Caco-2 (cell line): Measurements from ENCODE around the gene MLYCD. TPM values are rescaled to one million over a fixed set of nuclear protein-coding genes. Genes with fewer than 3 reads are reported as not detected.

Experiments used
- BruUV-seq: library from RNA; stranded (reverse); fragments of 400-500 nt; replicated peaks from 2 replicates; lab custom pipeline; 2021; lab: Mats Ljungman, UMichigan
- CTCF ChIA-PET: fragments of 300-600 bp; sonication (Branson Sonifier 250); formaldehyde crosslinking; loops from one replicate; lab custom pipeline; 2022; ENCODE audit warnings: antibody characterized with exemption; lab: Charles Lee
- POLR2A ChIA-PET: fragments of 300-600 bp; sonication (Branson Sonifier 250); formaldehyde crosslinking; loops from one replicate; lab custom pipeline; 2022; ENCODE audit warnings: antibody characterized with exemption; lab: Charles Lee
- DNase-seq, 2 experiments: peaks; one replicate each; pipeline versions ENCODE4 v3.0.0 to v3.0.0-alpha.2; 2020 to 2022
- H3K27me3 ChIP-seq: replicated peaks from 2 replicates; pipeline ENCODE4 v1.6.0; 2011; ENCODE audit warnings: low read length; ENCODE audit not compliant: control insufficient read depth, insufficient read depth
- H3K36me3 ChIP-seq: 2 replicates; pipeline ENCODE4 v1.5.1; 2011; ENCODE audit warnings: low read length; ENCODE audit not compliant: control insufficient read depth, insufficient read depth
- H3K4me1 ChIP-seq: fragments of 250-450 bp; sonication (Bioruptor Pico); 2 replicates; pipeline ENCODE4 v1.5.1; 2020; ENCODE audit warnings: mild to moderate bottlenecking
- H3K4me3 ChIP-seq: 2 replicates; pipeline ENCODE4 v1.5.1; 2011; ENCODE audit warnings: low read depth, mild to moderate bottlenecking, control low read depth, low read length
- H3K9me3 ChIP-seq: fragments of 250-450 bp; sonication (Bioruptor Pico); 2 replicates; pipeline ENCODE4 v1.5.1; 2020; ENCODE audit warnings: mild to moderate bottlenecking, moderate library complexity
- H3K27ac Mint-ChIP-seq: one replicate; pipeline ENCODE4 v1.8.0; 2022; ENCODE audit warnings: mixed read lengths; ENCODE audit not compliant: unreplicated experiment
- H3K27me3 Mint-ChIP-seq: one replicate; pipeline ENCODE4 v1.8.0; 2022; ENCODE audit warnings: mixed read lengths; ENCODE audit not compliant: insufficient read depth, unreplicated experiment
- H3K36me3 Mint-ChIP-seq: one replicate; pipeline ENCODE4 v1.8.0; 2022; ENCODE audit warnings: mild to moderate bottlenecking, mixed read lengths; ENCODE audit not compliant: insufficient read depth, unreplicated experiment
- H3K4me1 Mint-ChIP-seq: one replicate; pipeline ENCODE4 v1.8.0; 2022; ENCODE audit warnings: low read depth, mixed read lengths; ENCODE audit not compliant: unreplicated experiment
- H3K4me3 Mint-ChIP-seq: one replicate; pipeline ENCODE4 v1.8.0; 2022; ENCODE audit warnings: mild to moderate bottlenecking, moderate library complexity, mixed read lengths; ENCODE audit not compliant: unreplicated experiment
- H3K9me3 Mint-ChIP-seq: one replicate; pipeline ENCODE4 v1.8.0; 2022; ENCODE audit warnings: mixed read lengths; ENCODE audit not compliant: unreplicated experiment
- CTCF ChIP-seq, 2 experiments: fragments of 200-600 bp in 1 of 2; IDR thresholded peaks; 1 replicate in 1 of 2; 2 replicates in 1 of 2; pipeline versions ENCODE4 v1.5.1 to v1.8.0; 2011 to 2022; ENCODE audit warnings: antibody characterized with exemption in 1 of 2, control low read depth in 1 of 2, inconsistent platforms in 1 of 2, low read depth in 1 of 2, low read length in 1 of 2, mild to moderate bottlenecking in 1 of 2, moderate library complexity in 1 of 2; ENCODE audit not compliant: insufficient read depth in 1 of 2, severe bottlenecking in 1 of 2, unreplicated experiment in 1 of 2
- intact Hi-C: fragments of 100-400 bp; cut with micrococcal nuclease; formaldehyde crosslinking; loops from one replicate; pipeline ENCODE4 v1.10.0; 2022; ENCODE audit not compliant: unreplicated experiment
- total RNA-seq: library from RNA; stranded (reverse); gene quantifications from 2 replicates; pipeline ENCODE4 v1.2.3, GENCODE V29; 2022

The MLYCD gene
- total RNA-seq, 1 experiment from 2014 or later, result 8.7 TPM

- intact Hi-C loops, result no loop called here
- no peaks in the 10 kb centered on the region for H3K36me3 Mint-ChIP-seq
- Histone ChIP-seq H3K27me3 (no peaks in the 10 kb centered on the region), H3K36me3 (no peaks in the 10 kb centered on the region), H3K4me1 (0 out of 2 replicates have a peak, but pooled peaks cover 11% of the 10 kb centered on the region), H3K4me3 (no peak overlapping the region), H3K9me3 (0 out of 2 replicates have a peak, but pooled peaks cover 14% of the 10 kb centered on the region)
- H3K9me3 Mint-ChIP-seq, result peaks cover 17% of the 10 kb centered on the region
- no peak overlapping the region for H3K4me3 Mint-ChIP-seq
- BruUV-seq, result no TSS peak
- no peak for TF ChIP-seq CTCF (IDR thresholded peaks at IDR 0.05; ENCODE audit: insufficient read depth in 1 of 2, low read depth in 1 of 2, low read length in 1 of 2, severe bottlenecking in 1 of 2, unreplicated experiment in 1 of 2)
- H3K27ac Mint-ChIP-seq, result no peak overlapping the region
- no peaks in the 10 kb centered on the region for H3K27me3 Mint-ChIP-seq
- peaks cover 12% of the 10 kb centered on the region for H3K4me1 Mint-ChIP-seq
- ChIA-PET CTCF (interaction anchor here (0.6 kb wide), 1 partner anchor 76 kb away, joined by 4 read pairs; no protein-coding TSS in a partner anchor), POLR2A (no interaction called here)
- no peak for DNase-seq
Observed at GRCh38 chr16:83895243-83895642, 3.7 kb upstream of the MLYCD start.

DNA sequence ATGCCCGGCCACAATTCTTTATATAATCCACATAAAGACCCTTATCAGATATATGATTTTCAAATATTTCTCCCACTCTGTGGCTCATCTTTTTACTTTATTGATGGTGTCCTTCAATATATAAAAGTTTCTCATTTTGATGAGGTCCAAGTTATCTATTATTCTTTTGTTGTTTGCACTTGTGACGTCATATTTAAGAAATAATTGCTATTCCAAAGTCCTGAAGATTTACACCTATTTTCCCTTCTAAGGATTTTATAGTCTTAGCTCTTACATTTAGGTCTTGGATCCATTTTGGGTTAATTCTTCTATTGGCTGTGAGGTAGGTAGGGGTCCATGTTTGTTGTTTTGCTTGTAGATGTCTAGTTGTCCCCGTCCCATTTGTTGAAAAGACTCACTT, 3.0 kb upstream of the MLYCD start:
- ChIA-PET CTCF (interaction anchor here (0.6 kb wide), 1 partner anchor 77 kb away, joined by 4 read pairs; no protein-coding TSS in a partner anchor), POLR2A (no interaction called here)
- H3K36me3 Mint-ChIP-seq, result no peaks in the 10 kb centered on the region
- intact Hi-C loops, result no loop called here
- no peak overlapping the region for H3K4me3 Mint-ChIP-seq
- DNase-seq, result no peak
- Histone ChIP-seq H3K4me3 (no peak overlapping the region), H3K36me3 (no peaks in the 10 kb centered on the region), H3K9me3 (0 out of 2 replicates have a peak, but pooled peaks cover 11% of the 10 kb centered on the region), H3K27me3 (no peaks in the 10 kb centered on the region), H3K4me1 (0 out of 2 replicates have a peak, but pooled peaks cover 12% of the 10 kb centered on the region)
- H3K27me3 Mint-ChIP-seq, result no peaks in the 10 kb centered on the region
- no peak overlapping the region for H3K27ac Mint-ChIP-seq
- no peak for TF ChIP-seq CTCF (IDR thresholded peaks at IDR 0.05; ENCODE audit: insufficient read depth in 1 of 2, low read depth in 1 of 2, low read length in 1 of 2, severe bottlenecking in 1 of 2, unreplicated experiment in 1 of 2)
- peaks cover 13% of the 10 kb centered on the region for H3K4me1 Mint-ChIP-seq
- BruUV-seq, result no TSS peak
- peaks cover 10% of the 10 kb centered on the region for H3K9me3 Mint-ChIP-seq

DNA sequence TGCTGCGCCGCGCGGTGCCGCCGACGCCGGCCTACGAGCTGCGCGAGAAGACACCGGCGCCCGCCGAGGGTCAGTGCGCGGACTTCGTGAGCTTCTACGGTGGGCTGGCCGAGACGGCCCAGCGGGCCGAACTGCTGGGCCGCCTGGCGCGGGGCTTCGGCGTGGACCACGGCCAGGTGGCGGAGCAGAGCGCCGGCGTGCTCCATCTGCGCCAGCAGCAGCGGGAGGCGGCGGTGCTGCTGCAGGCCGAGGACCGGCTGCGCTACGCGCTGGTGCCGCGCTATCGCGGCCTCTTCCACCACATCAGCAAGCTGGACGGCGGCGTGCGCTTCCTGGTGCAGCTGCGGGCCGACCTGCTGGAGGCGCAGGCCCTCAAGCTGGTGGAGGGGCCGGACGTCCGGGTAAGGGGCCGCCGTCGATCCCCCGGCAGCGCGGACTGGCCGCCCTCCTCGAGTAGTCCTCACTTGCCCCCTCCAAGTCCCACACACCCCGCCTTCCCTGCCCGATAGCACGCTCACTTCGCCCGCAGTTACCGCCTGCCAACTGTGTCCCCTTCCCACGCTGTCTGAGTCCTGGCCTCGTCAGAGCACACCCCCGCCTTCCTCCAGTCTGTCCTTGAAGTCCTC, 470 bp downstream of the MLYCD start:
- peak overlapping the region; percentile 90 for H3K4me3 Mint-ChIP-seq
- no peaks in the 10 kb centered on the region for H3K27me3 ChIP-seq
- peak overlapping the region; percentile 94 for H3K4me3 ChIP-seq
- no peaks in the 10 kb centered on the region for H3K27me3 Mint-ChIP-seq
- H3K9me3 ChIP-seq, result no peaks in the 10 kb centered on the region
- no peaks in the 10 kb centered on the region for H3K9me3 Mint-ChIP-seq
- intact Hi-C loops, result loop anchor here (1.0 kb wide), 2 partner anchors 27 to 54 kb away; partner anchors contain the start of gene OSGIN1
- H3K36me3 Mint-ChIP-seq, result peaks cover 9% of the 10 kb centered on the region
- BruUV-seq, result no TSS peak
- 0 out of 2 replicates have a peak, but pooled peaks cover 12% of the 10 kb centered on the region for H3K4me1 ChIP-seq
- no peaks in the 10 kb centered on the region; the same call in 1 of the 2 replicates for H3K36me3 ChIP-seq
- peak overlapping the region; percentile 66 for H3K27ac Mint-ChIP-seq
- DNase-seq, result peak; percentile 62 to 71
- no peak for TF ChIP-seq CTCF (IDR thresholded peaks at IDR 0.05; ENCODE audit: insufficient read depth in 1 of 2, low read depth in 1 of 2, low read length in 1 of 2, severe bottlenecking in 1 of 2, unreplicated experiment in 1 of 2)
- H3K4me1 Mint-ChIP-seq, result peaks cover 13% of the 10 kb centered on the region
- CTCF ChIA-PET, result no interaction called here
- POLR2A ChIA-PET, result interaction anchor here (0.6 to 1.5 kb wide), 4 partner anchors 48 to 91 kb away, joined by 3 to 6 read pairs (median 4); partner anchors contain the start of genes HSBP1 and OSGIN1
